SK-N-MC (cell line): ENCODE data around the gene SLC25A39.

Experiments used
- DNase-seq: peaks from one replicate; pipeline ENCODE4 v3.0.0-alpha.2; 2011; ENCODE audit warnings: low read depth, low spot score
- H3K27ac ChIP-seq: fragments of 200-600 bp; sonication (generic); 2 replicates; pipeline ENCODE4 v1.5.1; 2016; ENCODE audit warnings: mixed run types
- H3K36me3 ChIP-seq: fragments of 200-600 bp; sonication (generic); 2 replicates; pipeline ENCODE4 v1.6.1; 2017; ENCODE audit warnings: antibody characterized with exemption, low read length, mixed read lengths; ENCODE audit not compliant: insufficient read depth
- H3K4me3 ChIP-seq: fragments of 200-600 bp; sonication (generic); 2 replicates; pipeline ENCODE4 v1.5.1; 2016
- H3K9ac ChIP-seq: fragments of 200-600 bp; sonication (generic); 2 replicates; pipeline ENCODE4 v1.8.0; 2017; ENCODE audit warnings: mixed run types, mixed read lengths; ENCODE audit not compliant: insufficient read length
- H3K9me3 ChIP-seq: fragments of 200-600 bp; sonication (generic); 2 replicates; pipeline ENCODE4 v1.6.1; 2017; ENCODE audit warnings: low read depth, mild to moderate bottlenecking, antibody characterized with exemption, low read length, moderate library complexity, mixed read lengths
- EZH2 ChIP-seq: fragments of 200-600 bp; sonication (generic); IDR thresholded peaks from one replicate; pipeline ENCODE4 v1.6.1; 2017; ENCODE audit warnings: antibody characterized with exemption
- FOXP2 ChIP-seq: optimal IDR thresholded peaks from 2 replicates; pipeline ENCODE3; 2011; ENCODE audit warnings: mild to moderate bottlenecking, moderate library complexity; ENCODE audit not compliant: insufficient read depth; ENCODE audit errors: extremely low read length, control extremely low read depth
- POLR2AphosphoS5 ChIP-seq: IDR thresholded peaks from 2 replicates; pipeline ENCODE4 v1.6.1; 2012; ENCODE audit warnings: mild to moderate bottlenecking, low read depth, low read length, borderline replicate concordance

Gene SLC25A39

DNA sequence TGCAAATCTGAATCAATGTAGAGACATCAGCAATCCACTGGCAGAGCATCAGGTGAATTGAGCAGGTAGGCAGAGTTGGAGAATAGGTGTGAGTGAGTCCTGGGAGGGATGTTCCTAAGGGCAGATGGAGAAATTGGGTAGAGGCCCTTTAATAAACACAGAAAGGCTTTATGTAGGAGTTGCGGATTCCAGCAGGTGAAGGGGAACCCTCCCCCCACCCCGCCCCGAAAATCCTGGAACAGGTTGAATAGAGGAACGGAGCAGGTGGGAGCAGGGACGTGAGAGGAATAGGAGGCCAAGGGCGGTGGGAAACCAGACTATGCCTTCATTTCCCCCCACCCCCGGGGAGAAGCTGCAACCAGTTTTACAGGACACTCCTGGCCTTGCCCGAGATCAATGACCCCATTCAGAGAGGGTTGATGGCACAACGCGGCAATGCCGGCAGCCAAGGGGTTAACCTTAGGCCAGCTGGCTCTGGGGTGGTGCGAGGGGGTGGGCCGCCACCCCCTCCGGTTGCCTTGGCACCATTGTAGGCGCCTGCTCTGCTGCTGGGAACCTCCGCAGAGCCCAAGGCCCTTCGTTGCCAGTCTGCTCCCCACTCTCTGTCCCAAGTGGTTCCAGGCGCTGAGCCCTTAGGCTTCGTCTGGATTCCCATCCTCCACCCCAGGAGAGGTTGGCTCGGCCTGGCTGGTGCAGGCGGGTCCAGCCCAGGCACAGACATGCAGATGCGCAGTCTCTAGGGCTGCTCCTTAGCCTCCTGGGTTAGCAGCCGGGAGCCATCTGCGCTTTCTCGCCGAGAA, 17.0 kb downstream of the SLC25A39 start:
- H3K27ac ChIP-seq: no peak overlapping the region
- TF ChIP-seq POLR2AphosphoS5 (no peak), EZH2 (no peak), FOXP2 (no peak)

GRCh38 chr17:44304651-44305050, 20.0 kb downstream of the SLC25A39 start:
- Histone ChIP-seq H3K9ac (no peak overlapping the region), H3K36me3 (no peaks in the 10 kb centered on the region), H3K4me3 (peak overlapping the region; percentile 9; the same call in 1 of the 2 replicates), H3K9me3 (no peaks in the 10 kb centered on the region), H3K27ac (no peak overlapping the region)
- DNase-seq: no peak
- TF ChIP-seq EZH2: no peak
- no peak for TF ChIP-seq POLR2AphosphoS5
- TF ChIP-seq FOXP2: no peak

More for the DNA sequence above, 17.0 kb downstream of the SLC25A39 start:
- no peaks in the 10 kb centered on the region for H3K9me3 ChIP-seq
- no peak for DNase-seq
- no peaks in the 10 kb centered on the region for H3K36me3 ChIP-seq
- peak overlapping the region; percentile 69 for H3K4me3 ChIP-seq
- no peak overlapping the region for H3K9ac ChIP-seq

DNA sequence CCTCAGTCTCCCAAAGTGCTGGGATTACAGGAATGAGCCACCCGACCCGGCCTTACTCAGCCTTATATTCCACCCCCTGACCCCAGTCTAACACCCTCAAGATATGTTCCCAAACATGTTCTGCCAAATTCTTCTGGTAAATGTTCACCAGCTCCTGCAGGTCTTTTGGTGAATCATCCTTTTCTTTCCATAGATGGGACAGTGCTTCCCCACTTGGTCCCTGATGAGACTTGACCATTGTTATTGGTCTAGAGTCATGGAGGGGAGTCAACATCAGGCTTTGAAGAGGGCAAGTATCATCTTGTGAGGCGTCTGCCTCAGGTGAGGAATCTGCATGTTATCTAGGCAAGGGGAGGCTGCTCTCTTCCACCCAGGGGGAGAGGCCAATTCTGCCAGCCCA, 26.6 kb downstream of the SLC25A39 start:
- H3K9ac ChIP-seq: no peak overlapping the region
- H3K36me3 ChIP-seq: no peaks in the 10 kb centered on the region
- no peak for TF ChIP-seq EZH2
- TF ChIP-seq POLR2AphosphoS5: no peak
- TF ChIP-seq FOXP2: no peak
- no peak overlapping the region for H3K4me3 ChIP-seq
- DNase-seq: no peak
- no peak overlapping the region for H3K27ac ChIP-seq
- H3K9me3 ChIP-seq: no peaks in the 10 kb centered on the region

GRCh38 chr17:44293509-44294226, 31.0 kb downstream of the SLC25A39 start:
- Histone ChIP-seq H3K36me3 (no peaks in the 10 kb centered on the region), H3K9ac (no peak overlapping the region), H3K27ac (no peak overlapping the region), H3K4me3 (no peak overlapping the region), H3K9me3 (no peaks in the 10 kb centered on the region)
- TF ChIP-seq POLR2AphosphoS5: no peak
- TF ChIP-seq EZH2: no peak
- no peak for TF ChIP-seq FOXP2
- DNase-seq: no peak

DNA sequence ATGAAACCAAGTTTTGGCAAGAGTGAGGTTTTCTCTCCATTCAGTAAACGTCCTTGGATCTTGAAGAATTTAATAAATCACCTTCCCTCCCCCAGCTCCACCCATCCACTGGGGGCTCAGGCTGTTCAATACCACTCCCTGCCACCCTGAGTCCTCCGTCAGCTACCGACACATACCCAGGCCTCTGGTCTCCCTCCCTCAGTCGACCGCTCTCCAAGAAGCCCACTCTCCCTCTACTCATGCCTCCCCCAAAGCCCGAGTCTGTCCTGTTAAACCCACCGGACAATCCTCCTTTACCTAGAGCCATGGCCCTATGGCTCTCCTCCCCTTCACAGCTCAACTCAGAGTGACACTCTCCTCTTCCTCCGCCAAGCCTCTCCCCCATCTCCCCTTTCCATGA, 37.0 kb downstream of the SLC25A39 start:
- H3K27ac ChIP-seq: no peak overlapping the region
- TF ChIP-seq FOXP2 (no peak), POLR2AphosphoS5 (no peak), EZH2 (no peak)
- H3K36me3 ChIP-seq: no peaks in the 10 kb centered on the region
- no peak for DNase-seq
- H3K4me3 ChIP-seq: no peak overlapping the region
- H3K9me3 ChIP-seq: no peaks in the 10 kb centered on the region
- no peak overlapping the region for H3K9ac ChIP-seq

GRCh38 chr17:44284024-44284400, 40.6 kb downstream of the SLC25A39 start:
- Histone ChIP-seq H3K36me3 (no peaks in the 10 kb centered on the region), H3K4me3 (no peak overlapping the region), H3K9me3 (no peaks in the 10 kb centered on the region), H3K27ac (no peak overlapping the region), H3K9ac (no peak overlapping the region)
- no peak for TF ChIP-seq FOXP2
- no peak for TF ChIP-seq POLR2AphosphoS5
- no peak for TF ChIP-seq EZH2
- no peak for DNase-seq

DNA sequence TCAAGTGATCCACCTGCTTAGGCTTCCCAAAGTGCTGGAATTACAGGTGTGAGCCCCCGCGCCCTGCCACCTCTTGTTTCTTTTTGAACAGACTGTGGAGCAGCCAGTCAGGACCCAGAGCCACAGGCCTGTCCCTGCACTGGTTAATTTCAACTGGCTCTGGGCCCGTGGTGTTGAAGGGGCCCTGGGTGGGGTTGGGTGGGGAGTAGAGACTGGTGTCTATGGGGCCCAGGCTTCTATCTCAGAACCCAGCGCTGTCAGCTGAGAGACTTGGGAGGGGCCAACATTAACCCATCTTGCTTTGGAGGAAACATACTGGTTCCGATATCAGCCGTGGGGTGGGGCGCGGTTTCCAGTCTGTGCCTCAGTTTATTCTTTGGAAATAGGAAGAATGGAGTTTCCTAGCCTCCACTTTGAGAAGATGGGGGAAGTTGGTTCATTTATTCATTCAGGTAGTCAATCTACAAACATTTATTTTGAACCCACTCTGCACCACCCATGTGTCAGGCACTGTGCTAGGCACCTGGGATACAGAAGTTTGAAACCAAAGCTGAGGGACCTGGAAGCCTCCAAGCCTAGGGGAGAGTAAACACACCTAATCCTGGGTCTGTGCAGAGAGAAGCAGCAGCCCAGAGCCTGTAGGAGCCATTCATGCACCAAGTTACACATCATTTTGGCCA, 41.1 kb downstream of the SLC25A39 start:
- Histone ChIP-seq H3K36me3 (no peaks in the 10 kb centered on the region), H3K9me3 (no peaks in the 10 kb centered on the region), H3K4me3 (no peak overlapping the region), H3K9ac (no peak overlapping the region), H3K27ac (no peak overlapping the region)
- TF ChIP-seq POLR2AphosphoS5 (no peak), EZH2 (no peak), FOXP2 (no peak)
- no peak for DNase-seq

- no peak overlapping the region for H3K9ac ChIP-seq
- no peak for DNase-seq
- no peak overlapping the region for H3K4me3 ChIP-seq
- no peaks in the 10 kb centered on the region for H3K9me3 ChIP-seq
- TF ChIP-seq FOXP2: no peak
- TF ChIP-seq POLR2AphosphoS5: no peak
- TF ChIP-seq EZH2: no peak
- no peaks in the 10 kb centered on the region for H3K36me3 ChIP-seq
- H3K27ac ChIP-seq: no peak overlapping the region
Measured at GRCh38 chr17:44282264-44282663, 42.4 kb downstream of the SLC25A39 start.
